ENCODE measurements around the gene ARMC9.

- TF ChIP-seq CTCF (conservative IDR thresholded peaks at IDR 0.05; ENCODE audit: low read depth, low read length) (no peak), EZH2 (IDR thresholded peaks at IDR 0.05; ENCODE audit: borderline replicate concordance, low read depth, low read length, poor library complexity, severe bottlenecking) (no peak)
These were observed 62.2 kb downstream of the ARMC9 start for GRCh38 chr2:231260442-231261208.
